Measurements from ENCODE around the gene MUTYH. TPM values are rescaled to one million over a fixed set of nuclear protein-coding genes. Genes with fewer than 3 reads are reported as not detected.

MUTYH gene
- total and polyA plus RNA-seq, 2 of the 8 experiments (the other 6 are each of a cell fraction or from before 2014, with no cell fraction given), result 51.9 to 65.7 TPM

- ChIA-PET CTCF (ENCODE audit: partially characterized antibody) (interaction anchor here (0.7 to 13.4 kb wide), 8 partner anchors 10 to 523 kb away, joined by 3 to 139 read pairs (median 4); partner anchors contain the start of genes CCDC163, MMACHC, MUTYH and TOE1), POLR2A (ENCODE audit: partially characterized antibody) (interaction anchor here (0.6 to 21.4 kb wide), 10 partner anchors 5 to 529 kb away, joined by 3 to 472 read pairs (median 6); partner anchors contain the start of genes CCDC163, HPDL, MMACHC and MUTYH)
- no peak overlapping the region for H2BK5ac ChIP-seq (ENCODE audit: low read depth, low read length)
- H3K4me1 ChIP-seq (replicated peaks in 1 of 4; ENCODE audit: control insufficient read depth in 3 of 4, insufficient read depth in 4 of 4, low read length in 3 of 4), result no peaks in the 10 kb centered on the region
- H4K20me1 ChIP-seq (replicated peaks in 1 of 2; ENCODE audit: control insufficient read depth in 1 of 2, insufficient read depth in 2 of 2, low read length in 2 of 2), result no peaks in the 10 kb centered on the region
- no peak overlapping the region for H3K14ac ChIP-seq (ENCODE audit: insufficient read length)
- H3K56ac ChIP-seq (replicated peaks; ENCODE audit: insufficient read length, low read depth, low read length), result no peak overlapping the region
- no peak overlapping the region for H2BK20ac ChIP-seq (ENCODE audit: low read length)
- H2BK12ac ChIP-seq (ENCODE audit: low read depth, low read length), result no peak overlapping the region
- FAIRE-seq (no peak), DNase-seq (ENCODE audit: low read depth in 1 of 2, low spot score in 2 of 2) (no peak)
- H3K4me2 ChIP-seq (ENCODE audit: insufficient read depth in 1 of 2, low read depth in 2 of 2, low read length in 2 of 2), result no peak overlapping the region
- H3K9ac ChIP-seq (replicated peaks in 1 of 4; ENCODE audit: extremely low read depth in 1 of 4, low read depth in 3 of 4, low read length in 3 of 4), result no peak overlapping the region
- no peak overlapping the region for H3K18ac ChIP-seq (ENCODE audit: extremely low read depth, low read length)
- H4K91ac ChIP-seq (replicated peaks; ENCODE audit: insufficient read length, low read length), result no peak overlapping the region
- no peak overlapping the region for H2AK5ac ChIP-seq (ENCODE audit: low read depth, low read length)
- no peak overlapping the region for H3K23ac ChIP-seq (ENCODE audit: insufficient read length)
- H3K79me2 ChIP-seq (ENCODE audit: control insufficient read depth in 1 of 2, insufficient read depth in 2 of 2, low read length in 2 of 2), result no peaks in the 10 kb centered on the region
- H4K8ac ChIP-seq (ENCODE audit: extremely low read depth, insufficient read depth, low read length), result no peak overlapping the region
- no peak overlapping the region for H2BK15ac ChIP-seq (ENCODE audit: low read length)
- H3K27me3 ChIP-seq (replicated peaks in 1 of 4; ENCODE audit: control insufficient read depth in 3 of 4, extremely low read depth in 1 of 4, insufficient read depth in 3 of 4, low read length in 3 of 4), result no peaks in the 10 kb centered on the region
- TF ChIP-seq CHD2 (IDR thresholded peaks at IDR 0.05; ENCODE audit: low read length) (no peak), KDM5A (IDR thresholded peaks at IDR 0.05; ENCODE audit: low read length) (no peak), TBP (IDR thresholded peaks at IDR 0.05; ENCODE audit: low read depth, low read length) (no peak), SP4 (IDR thresholded peaks at IDR 0.05; ENCODE audit: low read length) (no peak), HDAC6 (IDR thresholded peaks at IDR 0.05; ENCODE audit: low read depth, low read length) (no peak), BACH1 (IDR thresholded peaks at IDR 0.05; ENCODE audit: low read length) (no peak)
- no peak overlapping the region for H2BK120ac ChIP-seq (replicated peaks; ENCODE audit: low read depth, low read length)
- no peaks in the 10 kb centered on the region for H3K79me1 ChIP-seq (ENCODE audit: low read depth, low read length)
- H3K4me3 ChIP-seq (ENCODE audit: extremely low read depth in 1 of 4, insufficient read depth in 2 of 4, low read depth in 3 of 4, low read length in 4 of 4), result no peak overlapping the region
- 84% methylated on average over 1 of the region's 1 CpG; no CpG with 5 or more reads in 1 of the 2 experiments for WGBS, 2 experiments (ENCODE audit: extremely low coverage in 1 of 2, insufficient coverage in 1 of 2, insufficient read length in 1 of 2, insufficient replicate concordance in 2 of 2, low coverage in 1 of 2, low lambda C conversion rate in 2 of 2, missing lambda C conversion rate in 1 of 2)
- no peaks in the 10 kb centered on the region for H3K23me2 ChIP-seq (ENCODE audit: low read depth, low read length)
- H3K27ac ChIP-seq (ENCODE audit: low read depth, low read length), result no peak overlapping the region
- H3K36me3 ChIP-seq (ENCODE audit: control insufficient read depth in 2 of 4, insufficient read depth in 4 of 4, low read length in 3 of 4), result peaks cover 8 to 21% (median 15%) of the 10 kb centered on the region in 4 experiments; a peak in 6 of 8 replicates
- H2AFZ ChIP-seq (ENCODE audit: low read length), result no peak overlapping the region
- H4K5ac ChIP-seq (ENCODE audit: insufficient read length, low read depth, low read length), result no peak overlapping the region
- H3K4ac ChIP-seq (replicated peaks; ENCODE audit: insufficient read length, low read depth, low read length), result no peak overlapping the region
- no peaks in the 10 kb centered on the region for H3K9me3 ChIP-seq (ENCODE audit: insufficient read depth in 2 of 2, low read depth in 1 of 2, low read length in 1 of 2)
These were observed 8.3 kb upstream of the MUTYH start for GRCh38 chr1:45348609-45348965.
